ENCODE results near the gene DERA. TPM values are rescaled to one million over a fixed set of nuclear protein-coding genes. Genes with fewer than 3 reads are reported as not detected.

Gene DERA
- total and polyA plus RNA-seq, 10 donors: 14.5 to 35.4 (median 27.6) TPM

- 66 to 74% (median 71%) methylated on average over 3 of the region's 3 CpGs for WGBS, 5 donors
- Histone ChIP-seq H3K9me3 (no peaks in the 10 kb centered on the region), H3K27ac (no peak overlapping the region), H3K4me1 (peaks cover 0 to 8% (median 0%) of the 10 kb centered on the region in 6 donors), H3K4me3 (no peak overlapping the region), H3K27me3 (replicated peaks in 1 of 7) (no peaks in the 10 kb centered on the region), H3K36me3 (no peaks in the 10 kb centered on the region)
- TF ChIP-seq POLR2A (IDR thresholded peaks at IDR 0.05) (no peak), CTCF (IDR thresholded peaks at IDR 0.05 in 8 of 11, conservative IDR thresholded peaks at IDR 0.05 in 3 of 11) (no peak), POLR2AphosphoS5 (IDR thresholded peaks at IDR 0.05) (no peak)
- intact Hi-C loops (cut with DNase I; ENCODE audit: low total_unique reads): no loop called here
- no peak for DNase-seq
Observed at GRCh38 chr12:15931590-15932053, 20.5 kb downstream of the DERA start.

- WGBS, 5 donors: 85 to 97% (median 92%) methylated on average over 1 of the region's 1 CpG
Observed at GRCh38 chr12:15932327-15932726, 21.2 kb downstream of the DERA start.

GRCh38 chr12:15932971-15933370 lies 21.8 kb downstream of the DERA start:
- Histone ChIP-seq H3K36me3 (no peaks in the 10 kb centered on the region), H3K27me3 (replicated peaks in 1 of 7) (no peaks in the 10 kb centered on the region), H3K4me3 (no peak overlapping the region), H3K4me1 (peaks cover 0 to 8% (median 0%) of the 10 kb centered on the region in 6 donors), H3K27ac (no peak overlapping the region), H3K9me3 (peaks cover 0 to under 1% (median 0%) of the 10 kb centered on the region in 8 donors)
- intact Hi-C loops (cut with DNase I; ENCODE audit: low total_unique reads): no loop called here
- TF ChIP-seq POLR2A (IDR thresholded peaks at IDR 0.05): no peak
- no peak for TF ChIP-seq POLR2AphosphoS5 (IDR thresholded peaks at IDR 0.05)
- 51 to 83% (median 71%) methylated on average over 3 of the region's 3 CpGs for WGBS, 5 donors
- DNase-seq: no peak

More at GRCh38 chr12:15932327-15932726, 21.2 kb downstream of the DERA start:
- intact Hi-C loops (cut with DNase I; ENCODE audit: low total_unique reads): no loop called here
- Histone ChIP-seq H3K4me3 (no peak overlapping the region), H3K27ac (no peak overlapping the region), H3K4me1 (peaks cover 0 to 8% (median 0%) of the 10 kb centered on the region in 6 donors), H3K36me3 (no peaks in the 10 kb centered on the region), H3K9me3 (no peaks in the 10 kb centered on the region), H3K27me3 (replicated peaks in 1 of 7) (no peaks in the 10 kb centered on the region)
- TF ChIP-seq POLR2AphosphoS5 (IDR thresholded peaks at IDR 0.05) (no peak), CTCF (IDR thresholded peaks at IDR 0.05 in 8 of 11, conservative IDR thresholded peaks at IDR 0.05 in 3 of 11) (no peak), POLR2A (IDR thresholded peaks at IDR 0.05) (no peak)
- no peak for DNase-seq

- DNase-seq: no peak
- Histone ChIP-seq H3K27me3 (replicated peaks in 1 of 7) (no peaks in the 10 kb centered on the region), H3K4me1 (peaks cover 0 to 8% (median 0%) of the 10 kb centered on the region in 6 donors), H3K9me3 (peaks cover under 1 to 8% (median 3%) of the 10 kb centered on the region in 8 donors), H3K27ac (no peak overlapping the region), H3K36me3 (peaks cover 0 to 2% (median 0%) of the 10 kb centered on the region in 6 donors), H3K4me3 (no peak overlapping the region)
- no peak for TF ChIP-seq POLR2A (IDR thresholded peaks at IDR 0.05)
- TF ChIP-seq POLR2AphosphoS5 (IDR thresholded peaks at IDR 0.05): no peak
- intact Hi-C loops (cut with DNase I; ENCODE audit: low total_unique reads): no loop called here
- 74 to 95% (median 88%) methylated on average over 3 of the region's 3 CpGs for WGBS, 5 donors
Observed at GRCh38 chr12:15933751-15934150, 22.6 kb downstream of the DERA start.

GRCh38 chr12:15936751-15937150 lies 25.6 kb downstream of the DERA start:
- Histone ChIP-seq H3K4me1 (peaks cover 0 to 3% (median 0%) of the 10 kb centered on the region in 6 donors), H3K36me3 (peaks cover 0 to 9% (median 0%) of the 10 kb centered on the region in 6 donors), H3K27ac (no peak overlapping the region), H3K9me3 (peaks cover 2 to 29% (median 16%) of the 10 kb centered on the region in 8 donors), H3K4me3 (no peak overlapping the region), H3K27me3 (replicated peaks in 1 of 7) (no peaks in the 10 kb centered on the region)
- TF ChIP-seq POLR2AphosphoS5 (IDR thresholded peaks at IDR 0.05): no peak
- TF ChIP-seq POLR2A (IDR thresholded peaks at IDR 0.05): no peak
- TF ChIP-seq CTCF (IDR thresholded peaks at IDR 0.05 in 8 of 11, conservative IDR thresholded peaks at IDR 0.05 in 3 of 11): no peak
- intact Hi-C loops (cut with DNase I; ENCODE audit: low total_unique reads): no loop called here
- DNase-seq: no peak
- 89 to 98% (median 95%) methylated on average over 3 of the region's 3 CpGs for WGBS, 5 donors
